Upper lobe of left lung (tissue), 4 donors: ENCODE results near the gene TERB1.

Source experiments
- CTCF ChIP-seq, 6 experiments: fragments of 450-650 bp in 4 of 6; fragments of 200-600 bp in 2 of 6; sonication (generic) in 2 of 6; IDR thresholded peaks; one replicate each; pipeline ENCODE4 v1.5.1; 2016 to 2019; ENCODE audit warnings: antibody characterized with exemption in 6 of 6
- EP300 ChIP-seq, 4 donors: sonication (generic); formaldehyde crosslinking; IDR thresholded peaks; one replicate each; pipeline ENCODE4 v1.5.1; 2017; ENCODE audit warnings: antibody characterized with exemption in 4 of 4, control low read depth in 2 of 4
- POLR2A ChIP-seq, 4 donors: fragments of 450-650 bp; IDR thresholded peaks; one replicate each; pipeline ENCODE4 v1.5.1; 2016 to 2017; ENCODE audit warnings: antibody characterized with exemption in 4 of 4, mild to moderate bottlenecking in 2 of 4
- POLR2AphosphoS5 ChIP-seq, 2 donors: sonication (generic); formaldehyde crosslinking; IDR thresholded peaks; one replicate each; pipeline ENCODE4 v1.5.1; 2017; ENCODE audit warnings: antibody characterized with exemption in 2 of 2

GRCh38 chr16:66844342-66845079, 43.1 kb upstream of the TERB1 start, which contains the start of gene CA7:
- TF ChIP-seq CTCF (IDR thresholded peaks at IDR 0.05) (no peak), POLR2A (IDR thresholded peaks at IDR 0.05) (no peak), EP300 (IDR thresholded peaks at IDR 0.05) (no peak), POLR2AphosphoS5 (IDR thresholded peaks at IDR 0.05) (no peak)
